ENCODE results near the gene CAMK2B. TPM values are rescaled to one million over a fixed set of nuclear protein-coding genes. Genes with fewer than 3 reads are reported as not detected.

Gene CAMK2B
- total and polyA plus RNA-seq, 2 experiments from 2014 or later = not detected

- H2AFZ ChIP-seq = no peak overlapping the region
- H3K9me3 Mint-ChIP-seq = no peaks in the 10 kb centered on the region
- no peak overlapping the region for H3K4me2 ChIP-seq
- DNase-seq (ENCODE audit: low spot score) (no peak), ATAC-seq (no peak)
- no peaks in the 10 kb centered on the region; the same call in 1 of the 2 replicates for H3K9me2 ChIP-seq (ENCODE audit: insufficient read depth)
- no peak overlapping the region for H3K27ac ChIP-seq (ENCODE audit: low read depth)
- no peaks in the 10 kb centered on the region for H3F3A ChIP-seq (replicated peaks; ENCODE audit: low read depth)
- H3K27me3 Mint-ChIP-seq (ENCODE audit: insufficient read depth, low read depth, poor library complexity) = peaks cover 7% of the 10 kb centered on the region
- no peaks in the 10 kb centered on the region for H3K36me3 Mint-ChIP-seq (ENCODE audit: low read depth)
- no peak overlapping the region for H3K4me3 Mint-ChIP-seq
- H4K20me1 ChIP-seq (replicated peaks; ENCODE audit: insufficient read depth) = no peaks in the 10 kb centered on the region
- TF ChIP-seq, protein P1, sequence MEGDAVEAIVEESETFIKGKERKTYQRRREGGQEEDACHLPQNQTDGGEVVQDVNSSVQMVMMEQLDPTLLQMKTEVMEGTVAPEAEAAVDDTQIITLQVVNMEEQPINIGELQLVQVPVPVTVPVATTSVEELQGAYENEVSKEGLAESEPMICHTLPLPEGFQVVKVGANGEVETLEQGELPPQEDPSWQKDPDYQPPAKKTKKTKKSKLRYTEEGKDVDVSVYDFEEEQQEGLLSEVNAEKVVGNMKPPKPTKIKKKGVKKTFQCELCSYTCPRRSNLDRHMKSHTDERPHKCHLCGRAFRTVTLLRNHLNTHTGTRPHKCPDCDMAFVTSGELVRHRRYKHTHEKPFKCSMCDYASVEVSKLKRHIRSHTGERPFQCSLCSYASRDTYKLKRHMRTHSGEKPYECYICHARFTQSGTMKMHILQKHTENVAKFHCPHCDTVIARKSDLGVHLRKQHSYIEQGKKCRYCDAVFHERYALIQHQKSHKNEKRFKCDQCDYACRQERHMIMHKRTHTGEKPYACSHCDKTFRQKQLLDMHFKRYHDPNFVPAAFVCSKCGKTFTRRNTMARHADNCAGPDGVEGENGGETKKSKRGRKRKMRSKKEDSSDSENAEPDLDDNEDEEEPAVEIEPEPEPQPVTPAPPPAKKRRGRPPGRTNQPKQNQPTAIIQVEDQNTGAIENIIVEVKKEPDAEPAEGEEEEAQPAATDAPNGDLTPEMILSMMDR (conservative IDR thresholded peaks at IDR 0.05; ENCODE audit: low read depth in 2 of 2) = no peak
- TF ChIP-seq EZH2phosphoT487 (IDR thresholded peaks at IDR 0.05; ENCODE audit: unreplicated experiment) = no peak
- TF ChIP-seq ZNF114 (CRISPR knock-in tag; IDR thresholded peaks at IDR 0.05) = no peak
- TF ChIP-seq REST (IDR thresholded peaks at IDR 0.05; ENCODE audit: unreplicated experiment) = no peak
- TF ChIP-seq NANOG (IDR thresholded peaks at IDR 0.05; ENCODE audit: borderline replicate concordance) = no peak
- no peak for TF ChIP-seq STAT1 (IDR thresholded peaks at IDR 0.05; ENCODE audit: unreplicated experiment)
- TF ChIP-seq JUNB (IDR thresholded peaks at IDR 0.05; ENCODE audit: unreplicated experiment) = no peak
- TF ChIP-seq, protein P2, sequence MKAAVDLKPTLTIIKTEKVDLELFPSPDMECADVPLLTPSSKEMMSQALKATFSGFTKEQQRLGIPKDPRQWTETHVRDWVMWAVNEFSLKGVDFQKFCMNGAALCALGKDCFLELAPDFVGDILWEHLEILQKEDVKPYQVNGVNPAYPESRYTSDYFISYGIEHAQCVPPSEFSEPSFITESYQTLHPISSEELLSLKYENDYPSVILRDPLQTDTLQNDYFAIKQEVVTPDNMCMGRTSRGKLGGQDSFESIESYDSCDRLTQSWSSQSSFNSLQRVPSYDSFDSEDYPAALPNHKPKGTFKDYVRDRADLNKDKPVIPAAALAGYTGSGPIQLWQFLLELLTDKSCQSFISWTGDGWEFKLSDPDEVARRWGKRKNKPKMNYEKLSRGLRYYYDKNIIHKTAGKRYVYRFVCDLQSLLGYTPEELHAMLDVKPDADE (IDR thresholded peaks at IDR 0.05) = no peak
- TF ChIP-seq ZNF462 (CRISPR knock-in tag; IDR thresholded peaks at IDR 0.05) = no peak
- TF ChIP-seq POLR2AphosphoS5 (IDR thresholded peaks at IDR 0.05; ENCODE audit: low read depth) = no peak
- no peak for TF ChIP-seq CREB1 (CRISPR knock-in tag; IDR thresholded peaks at IDR 0.05; ENCODE audit: low read depth)
- no peak for TF ChIP-seq ZNF331 (CRISPR knock-in tag; IDR thresholded peaks at IDR 0.05; ENCODE audit: low read depth)
- H3K4me1 ChIP-seq (ENCODE audit: insufficient read depth) = no peaks in the 10 kb centered on the region
- no peaks in the 10 kb centered on the region for H3K27me3 ChIP-seq (ENCODE audit: insufficient read depth)
- no peak overlapping the region for H3K27ac Mint-ChIP-seq
- H3K79me2 ChIP-seq (replicated peaks; ENCODE audit: insufficient read depth) = no peaks in the 10 kb centered on the region
- peaks cover 3% of the 10 kb centered on the region; the same call in 2 of the 3 replicates for H3K4me1 Mint-ChIP-seq
- H3K4me3 ChIP-seq = no peak overlapping the region
- H3K36me3 ChIP-seq (ENCODE audit: insufficient read depth) = no peaks in the 10 kb centered on the region
Measured at GRCh38 chr7:44172352-44172751, 153.0 kb downstream of the CAMK2B start.

Measured in GM23338 (cell line).